Breast epithelium (tissue), 3 donors: ENCODE results near the gene CNNM2.

Experiments
- CTCF ChIP-seq, 3 donors: fragments of 450-650 bp; IDR thresholded peaks; one replicate each; pipeline ENCODE4 v1.5.1; 2016 to 2017; ENCODE audit warnings: antibody characterized with exemption in 3 of 3, mild to moderate bottlenecking in 3 of 3, moderate library complexity in 3 of 3
- POLR2A ChIP-seq: fragments of 450-650 bp; IDR thresholded peaks from one replicate; pipeline ENCODE4 v1.6.1; 2016; ENCODE audit warnings: antibody characterized with exemption, mild to moderate bottlenecking, moderate library complexity
- POLR2AphosphoS5 ChIP-seq, 3 donors: sonication (generic); formaldehyde crosslinking; IDR thresholded peaks; one replicate each; pipeline ENCODE4 v1.6.1; 2017; ENCODE audit warnings: antibody characterized with exemption in 3 of 3

- TF ChIP-seq CTCF (IDR thresholded peaks at IDR 0.05) (no peak), POLR2A (no peak), POLR2AphosphoS5 (IDR thresholded peaks at IDR 0.05) (no peak)
These were observed 79.9 kb downstream of the CNNM2 start for GRCh38 chr10:102997998-102998397.
